Midbrain (tissue), 1 donor: ENCODE measurements around the gene AP5B1.

Experiments
- DNase-seq: peaks from one replicate; lab custom pipeline; 2025; lab: John Stamatoyannopoulos, UW

Gene AP5B1

GRCh38 chr11:65801153-65801987, 20.6 kb upstream of the AP5B1 start:
- DNase-seq: no peak

- no peak for DNase-seq
These were observed 18.1 kb upstream of the AP5B1 start for GRCh38 chr11:65798882-65799281.

- no peak for DNase-seq
These were observed 16.9 kb upstream of the AP5B1 start for GRCh38 chr11:65797711-65798110.

DNA sequence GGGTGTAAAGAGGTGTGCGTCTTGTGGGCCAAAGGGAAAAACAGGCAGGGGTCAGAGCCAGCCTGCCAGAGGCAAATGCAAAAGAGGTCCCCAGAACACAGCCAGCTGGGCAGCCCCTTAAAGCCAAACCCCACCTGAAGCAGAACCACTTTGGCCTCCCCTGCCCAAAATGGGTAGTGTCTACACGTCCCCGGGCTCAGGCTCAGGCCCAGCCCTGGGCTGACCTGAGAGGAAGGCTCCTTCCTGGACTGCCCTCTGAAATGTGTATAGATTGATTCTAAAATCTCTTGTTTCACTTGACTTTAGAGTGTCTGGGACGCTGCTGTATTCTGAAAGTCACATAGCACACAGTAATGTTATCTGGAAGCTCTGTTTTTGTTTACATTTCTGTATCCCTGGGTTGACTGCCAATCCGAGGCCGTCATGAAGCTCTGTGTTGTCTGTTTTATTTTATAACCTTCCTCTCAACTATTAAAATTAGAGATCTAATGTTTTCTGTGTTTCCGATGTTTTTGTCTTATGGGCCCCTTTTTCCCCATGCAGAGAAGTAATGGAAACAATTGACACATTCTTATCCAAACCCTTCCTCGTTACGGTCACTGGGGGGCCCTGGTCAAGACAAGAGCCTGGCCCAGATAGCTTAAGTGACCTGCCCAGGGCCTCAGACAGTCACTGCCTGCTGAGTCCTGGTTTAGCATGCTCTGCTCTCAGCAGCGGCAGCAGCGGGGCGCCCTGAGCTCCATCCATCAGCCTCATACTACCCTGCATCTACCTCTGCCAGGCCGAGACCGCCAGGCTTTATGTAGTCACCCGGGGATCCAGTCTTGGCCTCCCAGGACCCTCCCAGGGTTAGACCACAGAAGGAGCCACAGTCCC, 16.2 kb upstream of the AP5B1 start:
- DNase-seq: no peak

DNA sequence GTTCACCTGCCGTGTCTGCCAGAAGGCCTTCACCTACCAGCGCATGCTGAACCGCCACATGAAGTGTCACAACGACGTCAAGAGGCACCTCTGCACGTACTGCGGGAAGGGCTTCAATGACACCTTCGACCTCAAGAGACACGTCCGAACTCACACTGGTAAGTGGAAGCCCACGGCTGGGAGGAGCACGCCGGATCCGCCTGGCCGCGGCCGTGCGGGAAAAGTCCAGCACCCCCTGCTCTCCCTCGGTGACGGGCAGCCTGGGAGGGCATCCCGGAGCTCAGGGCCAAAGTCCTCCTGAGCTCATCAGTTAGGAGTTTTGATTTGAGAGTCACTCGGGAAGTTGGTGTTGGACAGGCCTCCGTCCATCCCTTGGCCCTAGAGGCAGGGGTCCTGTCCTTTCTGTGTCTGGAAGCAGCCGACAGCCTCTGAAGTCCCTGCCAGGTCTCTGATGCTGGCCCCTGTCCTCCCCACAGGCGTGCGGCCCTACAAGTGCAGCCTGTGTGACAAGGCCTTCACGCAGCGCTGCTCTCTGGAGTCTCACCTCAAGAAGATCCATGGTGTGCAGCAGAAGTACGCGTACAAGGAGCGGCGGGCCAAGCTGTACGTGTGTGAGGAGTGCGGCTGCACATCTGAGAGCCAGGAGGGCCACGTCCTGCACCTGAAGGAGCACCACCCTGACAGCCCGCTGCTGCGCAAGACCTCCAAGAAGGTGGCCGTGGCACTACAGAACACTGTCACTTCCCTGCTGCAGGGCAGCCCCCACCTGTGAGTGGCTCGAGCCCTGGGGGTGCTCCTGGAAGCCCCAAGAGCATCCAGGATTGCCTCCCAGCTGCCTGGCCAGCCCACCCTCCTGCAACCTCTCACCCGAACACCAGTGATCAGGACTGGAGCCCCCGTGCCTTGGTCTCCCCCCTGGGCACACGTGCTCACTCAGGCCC, 14.1 kb upstream of the AP5B1 start:
- DNase-seq: no peak

GRCh38 chr11:65793625-65794400, 13.0 kb upstream of the AP5B1 start:
- no peak for DNase-seq

- no peak for DNase-seq
These were observed 12.4 kb upstream of the AP5B1 start for GRCh38 chr11:65793144-65793581.

- no peak for DNase-seq
These were observed 11.7 kb upstream of the AP5B1 start for GRCh38 chr11:65792456-65792855.

- no peak for DNase-seq
These were observed 11.0 kb upstream of the AP5B1 start for GRCh38 chr11:65791719-65792213.

GRCh38 chr11:65790902-65791650, 10.3 kb upstream of the AP5B1 start:
- DNase-seq: no peak

DNA sequence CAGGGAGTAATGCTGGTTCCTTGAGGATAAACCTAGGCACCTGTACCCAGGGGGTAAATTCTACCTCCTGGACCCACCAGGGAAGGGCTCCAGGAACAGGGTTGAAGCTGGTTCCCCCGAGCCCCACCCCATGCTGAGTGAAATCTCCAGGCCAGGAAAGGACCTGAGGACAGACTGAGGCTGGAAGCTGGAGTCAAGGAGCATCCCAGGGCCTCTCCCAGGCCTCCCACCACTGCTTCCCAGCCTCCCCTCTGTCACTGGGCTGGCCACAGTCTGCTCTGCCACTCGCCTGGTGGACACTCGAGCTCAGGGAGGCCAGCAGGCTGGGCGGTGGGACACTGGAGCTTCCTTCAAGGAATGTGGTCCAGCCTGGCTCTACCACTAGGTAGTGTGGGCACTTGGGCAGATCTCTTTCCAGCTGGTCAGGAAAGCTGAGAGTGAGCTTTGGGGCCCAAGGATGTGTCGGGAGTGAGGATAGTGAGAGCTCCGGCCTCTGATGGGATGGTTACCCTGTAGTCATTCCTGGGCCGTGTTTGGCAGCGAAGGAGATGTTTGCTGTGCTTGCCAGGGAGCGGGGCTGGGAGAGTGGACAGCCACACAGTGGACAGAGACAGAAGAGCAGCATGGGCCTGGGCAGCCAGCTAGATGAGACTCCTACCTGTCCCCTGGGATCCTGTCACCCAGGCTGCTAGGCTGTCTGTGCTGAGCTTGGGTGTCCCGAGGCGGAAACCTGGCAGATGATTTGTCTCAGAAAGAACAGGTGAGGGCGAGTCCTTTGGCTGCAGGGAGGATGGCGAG, 9.5 kb upstream of the AP5B1 start:
- no peak for DNase-seq

DNA sequence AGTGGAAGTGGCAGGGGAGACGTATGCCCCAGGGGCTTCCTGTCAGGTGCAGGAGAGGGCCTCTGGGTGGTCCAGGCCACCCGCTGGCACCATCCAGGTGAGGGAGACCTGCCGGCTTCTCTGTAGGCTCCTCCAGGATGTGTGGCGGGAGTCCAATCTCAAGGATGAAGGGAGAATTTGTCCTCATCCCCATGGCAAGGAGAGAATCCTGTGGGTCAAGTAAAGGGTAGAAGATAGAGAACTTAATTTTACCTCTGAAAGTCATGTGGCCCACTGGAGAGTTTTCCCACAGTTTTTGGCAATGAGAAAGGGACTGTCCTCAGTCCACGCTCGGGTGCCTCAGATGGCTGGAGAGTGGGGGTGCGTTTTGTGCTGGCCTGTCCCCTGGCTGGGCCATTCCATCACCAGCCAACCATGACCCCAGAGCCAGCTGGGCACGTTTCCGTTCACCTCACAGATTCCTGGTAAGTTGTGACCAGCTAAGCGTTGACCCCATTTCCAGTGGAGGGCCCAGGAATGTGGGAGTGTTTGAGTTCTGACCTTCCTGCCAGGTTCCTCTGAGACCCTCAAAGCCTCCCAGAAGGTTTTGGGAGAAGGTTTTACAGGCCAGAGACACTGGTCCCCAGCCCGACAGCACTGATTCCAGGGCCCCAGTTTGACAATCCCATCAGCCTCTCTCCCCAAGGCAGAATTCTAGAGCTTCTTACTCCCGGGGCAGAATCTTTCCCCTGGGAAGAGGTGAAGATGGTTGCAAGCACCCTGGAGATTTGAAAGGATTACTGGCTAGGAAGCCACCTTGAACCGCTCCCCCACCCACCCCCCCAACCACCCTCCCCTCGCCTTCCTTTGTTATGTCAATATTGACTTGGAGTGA, 8.7 kb upstream of the AP5B1 start:
- DNase-seq: no peak

DNA sequence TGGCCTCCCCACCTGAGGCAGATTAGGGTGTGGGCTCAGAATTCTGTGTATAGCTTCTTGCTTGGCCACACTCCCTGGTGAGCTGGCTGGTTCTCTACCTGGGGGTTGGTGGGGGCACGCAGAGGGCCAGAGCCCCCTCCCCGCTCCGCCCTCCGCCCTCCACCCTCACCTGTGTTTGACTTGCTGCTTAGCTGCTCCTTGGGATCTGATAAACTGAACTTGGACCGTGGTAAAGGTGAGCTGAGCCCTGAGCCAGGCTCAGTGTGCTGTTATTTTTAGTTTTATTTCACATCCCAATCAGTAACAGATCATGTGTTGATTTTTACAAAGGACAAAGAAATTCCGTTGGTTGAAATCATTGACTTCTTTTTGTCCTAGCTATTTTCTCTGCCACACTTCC, 8.0 kb upstream of the AP5B1 start:
- no peak for DNase-seq

GRCh38 chr11:65787649-65788622, 7.2 kb upstream of the AP5B1 start:
- DNase-seq: no peak

GRCh38 chr11:65786786-65787636, 6.2 kb upstream of the AP5B1 start, which contains the start of gene OVOL1:
Gene OVOL1, plus strand, starts transcription at chr11:65787063. Its CDS starts 311 bp downstream, at chr11:65787374.
- DNase-seq: no peak
